SIG-M5 treated with dmso at 0.1 percent for 504 hours (cell line): ENCODE data around the gene HEATR3.

Source experiments
- DNase-seq: peaks from one replicate; lab custom pipeline; 2025; ENCODE audit not compliant: unreplicated experiment; lab: John Stamatoyannopoulos, UW

HEATR3 gene

GRCh38 chr16:50050802-50051201, 15.0 kb upstream of the HEATR3 start:
- DNase-seq: no peak

GRCh38 chr16:50056226-50056625, 9.5 kb upstream of the HEATR3 start:
- DNase-seq: no peak

GRCh38 chr16:50058091-50058771, 7.5 kb upstream of the HEATR3 start:
- no peak for DNase-seq

- no peak for DNase-seq
These were observed 6.7 kb upstream of the HEATR3 start for GRCh38 chr16:50059111-50059510.

GRCh38 chr16:50059669-50060068, 6.1 kb upstream of the HEATR3 start:
- no peak for DNase-seq

- no peak for DNase-seq
These were observed 4.4 kb upstream of the HEATR3 start for GRCh38 chr16:50061326-50061725.

- DNase-seq: no peak
These were observed 538 bp upstream of the HEATR3 start for GRCh38 chr16:50065241-50065623.

GRCh38 chr16:50066482-50067289, 916 bp downstream of the HEATR3 start:
- DNase-seq: no peak

GRCh38 chr16:50067290-50067853, 1.6 kb downstream of the HEATR3 start:
- DNase-seq: peak; percentile 81

GRCh38 chr16:50068550-50068949, 2.8 kb downstream of the HEATR3 start:
- DNase-seq: no peak

GRCh38 chr16:50069060-50069459, 3.3 kb downstream of the HEATR3 start:
- DNase-seq: no peak

- DNase-seq: no peak
These were observed 5.4 kb downstream of the HEATR3 start for GRCh38 chr16:50071075-50071671.

- no peak for DNase-seq
These were observed 7.0 kb downstream of the HEATR3 start for GRCh38 chr16:50072730-50073129.

- DNase-seq: no peak
These were observed 13.8 kb downstream of the HEATR3 start for GRCh38 chr16:50079397-50080140.

GRCh38 chr16:50081428-50082018, 15.8 kb downstream of the HEATR3 start:
- no peak for DNase-seq

GRCh38 chr16:50083996-50084395, 18.2 kb downstream of the HEATR3 start:
- DNase-seq: no peak

- DNase-seq: peak; percentile 0
These were observed 20.4 kb downstream of the HEATR3 start for GRCh38 chr16:50086176-50086575.

- DNase-seq: no peak
These were observed 22.5 kb downstream of the HEATR3 start for GRCh38 chr16:50088302-50088701.

- no peak for DNase-seq
These were observed 27.1 kb downstream of the HEATR3 start for GRCh38 chr16:50092891-50093290.

- DNase-seq: peak; percentile 15
These were observed 28.1 kb downstream of the HEATR3 start for GRCh38 chr16:50093607-50094539.
